GM19397 (cell line): ENCODE data around the gene FUT2.
"Not testable (repeated sequence)": the region's sequence is repeated elsewhere in the genome, so short reads cannot be mapped to it uniquely, and the experiment has no call there.

Experiments
- ATAC-seq: cut with Tn5 transposase; IDR thresholded peaks from one replicate; pipeline ENCODE4 v1.9.1; 2021; ENCODE audit warnings: mild to moderate bottlenecking, moderate library complexity; ENCODE audit not compliant: unreplicated experiment

Gene FUT2

DNA sequence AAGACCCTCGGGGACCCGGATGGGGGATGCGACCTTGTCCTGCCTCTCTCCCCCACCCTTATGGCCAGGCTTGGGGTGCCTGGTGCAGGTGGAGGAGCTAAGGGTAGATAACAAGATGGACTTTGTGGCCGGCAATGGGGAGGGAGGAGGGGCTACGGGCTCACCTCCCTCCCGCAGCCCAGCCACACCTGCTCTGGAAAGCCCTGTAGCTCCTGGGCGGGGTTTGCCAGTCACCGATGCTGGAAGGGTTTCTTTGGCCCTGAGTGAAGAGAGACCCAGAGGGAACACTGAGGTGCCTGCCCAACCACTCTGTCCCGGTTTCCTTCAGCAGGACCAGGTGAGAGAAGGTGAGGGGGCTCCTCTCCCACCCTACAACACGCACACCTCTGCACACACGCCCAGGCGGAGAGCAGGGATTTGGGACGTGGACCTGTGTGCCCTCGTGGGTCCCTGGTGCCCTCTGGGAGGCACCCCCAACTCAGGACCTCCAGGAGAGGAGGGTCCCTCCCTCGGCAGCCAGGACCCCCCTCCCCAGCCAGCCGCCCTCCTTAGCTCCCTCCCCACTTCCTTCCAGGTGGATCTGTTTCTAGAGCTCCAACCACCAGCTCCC lies at the start of gene FUT2:
Gene FUT2, plus strand, starts transcription at position 229 of the 610 bp plus-strand sequence. CDS start 6,986 bp downstream, outside the sequence.
- no peak for ATAC-seq

GRCh38 chr19:48646001-48646721 lies 49.6 kb upstream of the FUT2 start, which contains the start of gene CA11:
Gene CA11, minus strand, starts transcription at chr19:48646187. Its CDS starts 555 bp downstream, at chr19:48645632.
- peak; percentile 81 for ATAC-seq

- ATAC-seq: no peak
Measured at GRCh38 chr19:48646722-48647216, 49.0 kb upstream of the FUT2 start.

DNA sequence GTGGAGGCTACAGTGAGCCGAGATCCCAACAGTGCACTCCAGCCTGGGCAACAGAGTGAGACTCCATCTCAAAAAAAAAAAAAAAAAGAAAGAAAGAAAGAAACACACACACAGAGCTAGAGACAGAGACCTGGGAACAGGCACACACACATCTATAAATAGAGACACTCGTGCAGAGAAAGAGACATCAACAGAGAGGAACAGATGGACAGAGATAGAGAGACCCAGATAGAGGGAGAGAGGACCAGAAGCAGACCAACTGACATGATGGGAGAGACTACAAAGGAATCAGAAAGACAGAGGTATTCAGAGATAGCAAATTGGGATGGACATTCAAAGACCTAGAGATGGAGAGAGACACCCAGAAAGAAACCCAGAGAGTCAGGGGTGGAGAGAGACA lies 47.6 kb upstream of the FUT2 start:
- ATAC-seq: no peak

DNA sequence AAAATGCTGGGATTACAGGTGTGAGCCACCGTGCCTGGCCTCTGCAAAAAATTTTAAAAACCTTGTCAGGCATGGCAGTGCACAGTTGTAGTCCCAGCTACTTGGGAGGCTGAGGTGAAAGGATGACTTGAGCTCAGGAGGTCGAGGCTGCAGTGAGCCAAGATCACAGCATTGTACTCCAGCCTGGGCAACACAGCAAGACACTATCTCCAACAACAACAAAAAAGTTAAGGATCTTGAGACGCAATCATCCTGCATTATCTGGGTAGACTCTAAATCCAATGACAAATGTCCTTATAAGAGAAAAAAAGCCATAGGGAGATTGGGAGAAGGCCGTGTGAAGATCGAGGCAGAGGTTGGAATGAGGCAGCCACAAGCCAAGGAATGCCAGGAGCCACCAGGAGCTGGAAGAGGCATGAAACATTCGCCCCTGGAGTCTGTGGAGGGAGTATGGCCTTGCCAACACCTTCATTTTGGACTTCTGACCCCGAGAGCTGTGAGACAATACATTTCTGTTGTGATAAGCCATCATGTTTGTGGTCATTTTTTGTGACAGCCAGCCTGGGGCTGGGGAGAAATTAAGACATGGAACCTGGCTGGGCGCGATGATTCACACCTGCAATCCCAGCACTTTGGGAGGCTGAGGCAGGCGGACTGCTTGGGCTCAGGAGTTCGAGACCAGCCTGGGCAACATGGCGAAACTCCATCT lies 44.6 kb upstream of the FUT2 start:
- ATAC-seq: no peak

DNA sequence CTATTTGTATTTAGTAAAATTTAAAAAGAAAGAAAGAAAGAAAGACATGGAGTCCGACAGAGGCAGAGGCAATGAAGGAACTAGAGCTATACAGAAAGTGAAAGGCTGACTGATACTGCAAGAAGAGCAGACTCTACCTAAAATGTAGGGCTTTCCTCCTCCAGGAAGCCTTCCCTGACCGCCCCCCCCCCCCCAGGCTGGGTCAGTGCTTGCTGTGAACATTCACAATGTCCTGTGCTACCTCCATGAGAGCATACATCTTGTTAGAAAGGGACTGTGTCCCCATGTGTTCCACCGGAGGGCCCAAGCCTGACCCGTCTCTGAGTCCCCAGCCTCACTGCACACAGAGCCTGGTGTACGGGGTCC lies 44.1 kb upstream of the FUT2 start:
- no peak for ATAC-seq

DNA sequence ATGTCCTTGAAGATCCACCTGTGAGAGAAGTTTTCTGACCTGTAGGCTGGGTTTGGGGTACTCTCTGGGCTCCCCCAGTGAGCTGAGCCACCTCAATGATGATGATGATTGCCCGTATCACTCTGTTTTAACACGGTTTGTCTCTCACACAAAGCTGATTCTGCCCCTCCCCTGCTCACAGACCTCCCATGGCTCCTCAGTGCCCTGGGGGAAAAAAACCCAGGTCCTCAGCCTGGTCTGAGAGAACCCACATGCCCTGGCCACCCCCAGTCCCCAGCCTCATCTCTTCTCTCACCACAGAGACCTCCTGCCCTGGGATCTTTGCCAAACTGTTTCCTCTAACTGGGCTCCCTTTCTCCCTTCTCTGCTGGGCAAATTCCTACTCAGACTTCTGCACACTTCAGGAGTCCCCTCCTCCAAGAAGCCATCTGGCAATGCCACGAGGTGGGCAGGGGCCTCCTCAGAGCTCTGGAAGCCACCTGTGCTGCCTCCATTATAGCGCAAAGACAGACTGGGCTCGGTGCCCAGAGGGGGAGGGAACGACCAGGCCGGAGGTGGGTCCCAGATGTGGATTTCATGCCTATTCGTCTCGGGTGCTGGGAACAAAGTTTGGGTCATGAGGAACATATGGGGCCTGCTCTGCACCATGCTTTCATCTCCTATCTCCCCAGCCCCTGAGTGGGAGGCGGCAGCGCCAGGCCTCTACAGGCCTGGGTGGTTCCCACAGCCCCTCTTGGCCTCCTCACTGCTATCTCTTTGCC lies 41.3 kb upstream of the FUT2 start:
- no peak for ATAC-seq

DNA sequence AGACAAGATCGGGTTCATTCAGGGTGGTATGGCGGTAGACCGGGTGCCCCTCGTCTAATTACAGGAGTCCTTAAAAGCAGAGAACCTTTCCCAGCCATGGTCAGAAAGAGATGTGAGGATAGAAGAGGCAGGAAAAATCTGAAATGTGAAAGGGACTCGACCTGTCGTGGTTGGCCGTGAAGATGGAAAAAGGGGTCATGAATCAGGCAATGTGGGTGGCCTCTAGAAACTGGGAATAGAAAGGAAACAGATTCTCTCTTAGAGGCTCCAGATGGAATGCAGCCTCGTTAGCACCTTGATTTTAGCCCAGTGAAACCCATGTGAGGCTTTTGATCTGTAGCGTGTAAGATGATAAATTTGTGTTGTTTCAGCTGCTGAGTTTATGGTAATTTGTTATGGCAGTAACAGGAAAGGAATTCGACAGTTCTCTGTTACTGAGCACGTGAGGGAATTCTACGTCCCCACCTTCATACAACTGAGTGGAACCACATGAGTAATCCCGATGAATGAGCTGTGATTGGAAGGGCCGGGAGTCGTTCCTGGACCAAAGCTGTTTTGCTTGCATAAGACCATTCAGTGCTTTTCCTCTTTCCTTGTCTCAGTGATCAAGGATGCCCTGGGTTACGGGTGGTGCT lies 38.8 kb upstream of the FUT2 start:
- no peak for ATAC-seq

DNA sequence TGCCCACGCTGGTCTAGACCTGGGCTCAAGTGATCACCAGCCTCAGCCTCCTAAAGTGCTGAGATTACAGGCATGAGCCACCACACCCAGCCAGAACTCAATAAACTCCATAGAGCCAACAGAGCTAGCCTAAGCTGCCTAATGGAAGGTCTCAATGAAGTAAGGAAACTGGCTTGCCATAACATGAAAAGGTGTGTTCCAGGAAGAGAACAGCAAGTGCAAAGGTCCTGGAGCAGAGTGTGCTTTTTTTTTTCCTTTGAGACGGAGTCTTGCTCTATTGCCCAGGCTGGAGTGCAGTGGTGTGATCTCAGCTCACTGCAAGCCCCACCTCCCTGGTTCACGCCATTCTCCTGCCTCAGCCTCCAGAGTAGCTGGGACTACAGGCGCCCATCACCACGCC lies 37.9 kb upstream of the FUT2 start:
- ATAC-seq: not testable (repeated sequence)

- ATAC-seq: no peak
Measured at GRCh38 chr19:48658483-48658882, 37.3 kb upstream of the FUT2 start.

- ATAC-seq: no peak
Measured at GRCh38 chr19:48659768-48660167, 36.0 kb upstream of the FUT2 start.

GRCh38 chr19:48660852-48661710 lies 34.7 kb upstream of the FUT2 start:
- peak; percentile 86 for ATAC-seq

- no peak for ATAC-seq
Measured at GRCh38 chr19:48661711-48662090, 34.1 kb upstream of the FUT2 start.

GRCh38 chr19:48663667-48664066 lies 32.1 kb upstream of the FUT2 start:
- no peak for ATAC-seq

- no peak for ATAC-seq
Measured at GRCh38 chr19:48664476-48664875, 31.3 kb upstream of the FUT2 start.

DNA sequence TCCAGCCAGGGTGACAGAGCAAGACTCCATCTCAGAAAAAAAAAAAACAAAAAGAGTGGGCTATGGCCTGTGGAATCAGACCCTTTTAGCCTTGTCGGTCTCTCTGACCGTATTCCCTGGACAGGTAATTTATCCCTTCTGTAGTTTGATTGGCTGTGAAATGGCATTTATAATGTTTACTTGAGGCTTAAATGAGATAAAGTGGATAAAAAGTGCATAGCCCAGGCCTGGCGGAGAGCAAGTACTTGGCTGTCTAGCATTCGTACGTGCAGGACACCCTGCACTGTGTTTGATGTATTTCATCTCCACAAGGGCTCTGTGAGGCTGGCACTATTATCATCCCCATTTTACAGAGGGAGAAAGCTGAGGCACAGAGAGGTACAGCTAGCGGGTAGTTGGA lies 30.0 kb upstream of the FUT2 start:
- ATAC-seq: no peak

GRCh38 chr19:48668332-48668731 lies 27.4 kb upstream of the FUT2 start:
- ATAC-seq: no peak

DNA sequence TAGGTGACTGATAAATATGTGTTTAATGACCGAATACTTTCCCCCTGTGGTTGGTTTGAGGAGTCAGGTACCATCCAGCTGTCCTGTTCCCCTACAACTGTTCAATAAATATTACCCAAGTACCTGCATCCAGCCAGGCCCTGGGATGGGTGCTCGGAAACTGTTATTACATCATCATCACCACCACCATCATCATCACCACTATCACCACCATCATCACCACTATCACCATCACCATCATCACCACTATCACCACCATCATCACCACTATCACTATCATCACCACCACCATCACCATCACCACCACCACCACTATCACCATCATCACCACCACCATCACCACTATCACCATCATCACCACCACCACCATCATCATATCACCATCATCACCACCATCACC lies 27.0 kb upstream of the FUT2 start:
- no peak for ATAC-seq

GRCh38 chr19:48669903-48670668 lies 25.7 kb upstream of the FUT2 start:
- ATAC-seq: no peak
